Glomerular visceral epithelial cell (primary cell): ENCODE results near the gene PCDHGB1.
A peak's percentile ranks its signal among the peaks of the same experiment; 100 is the strongest.
"Not testable (repeated sequence)": the region's sequence is repeated elsewhere in the genome, so short reads cannot be mapped to it uniquely, and the experiment has no call there.

Experiments used
- DNase-seq: peaks from one replicate; pipeline ENCODE4 v3.0.0-alpha.2; 2016; ENCODE audit errors: extremely low spot score

The PCDHGB1 gene

DNA sequence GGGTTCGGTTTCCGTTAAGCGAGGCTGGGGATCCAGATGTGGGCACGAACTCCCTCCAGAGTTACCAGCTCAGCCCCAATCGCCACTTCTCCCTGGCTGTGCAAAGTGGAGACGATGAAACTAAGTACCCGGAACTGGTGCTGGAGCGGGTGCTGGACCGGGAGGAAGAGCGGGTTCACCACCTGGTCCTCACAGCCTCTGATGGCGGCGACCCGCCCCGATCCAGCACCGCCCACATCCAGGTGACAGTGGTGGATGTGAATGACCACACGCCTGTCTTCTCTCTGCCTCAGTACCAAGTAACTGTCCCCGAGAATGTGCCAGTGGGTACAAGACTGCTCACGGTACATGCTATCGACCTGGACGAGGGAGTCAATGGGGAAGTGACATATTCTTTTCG is 33.4 kb downstream of the PCDHGB1 start:
- DNase-seq: no peak

GRCh38 chr5:141384471-141385267 is 34.8 kb downstream of the PCDHGB1 start:
- no peak for DNase-seq

DNA sequence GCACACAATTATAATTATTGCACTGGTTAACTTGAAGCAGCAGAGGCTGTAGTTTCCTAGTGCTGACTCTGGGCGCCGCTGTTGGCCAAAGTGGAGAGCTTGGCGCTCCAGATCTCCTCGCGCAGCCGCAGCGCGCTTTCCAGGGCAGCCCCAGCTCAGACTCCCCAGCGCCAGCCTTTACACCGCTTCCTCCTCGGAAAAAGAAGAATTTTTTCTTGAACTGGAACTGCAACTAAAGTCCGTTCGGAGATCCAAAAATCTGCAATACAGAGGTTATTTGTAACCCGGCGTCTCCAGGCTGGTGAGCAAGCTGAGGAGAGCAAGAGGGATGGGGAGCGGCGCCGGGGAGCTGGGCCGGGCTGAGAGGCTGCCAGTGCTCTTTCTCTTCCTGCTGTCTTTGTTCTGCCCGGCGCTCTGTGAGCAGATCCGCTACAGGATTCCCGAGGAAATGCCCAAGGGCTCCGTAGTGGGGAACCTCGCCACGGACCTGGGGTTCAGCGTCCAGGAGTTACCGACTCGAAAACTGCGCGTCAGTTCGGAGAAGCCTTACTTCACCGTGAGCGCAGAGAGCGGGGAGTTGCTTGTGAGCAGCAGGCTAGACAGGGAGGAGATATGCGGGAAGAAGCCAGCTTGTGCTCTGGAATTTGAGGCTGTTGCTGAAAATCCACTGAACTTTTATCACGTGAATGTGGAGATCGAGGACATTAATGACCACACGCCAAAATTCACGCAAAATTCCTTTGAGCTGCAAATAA is 37.8 kb downstream of the PCDHGB1 start, which contains the start of gene PCDHGB4:
TSS of gene PCDHGB4 (plus strand) at position 142 of the 755 bp plus-strand sequence. CDS start at position 329, 187 bp downstream.
- not testable (repeated sequence) for DNase-seq

- no peak for DNase-seq
These were observed 38.8 kb downstream of the PCDHGB1 start for GRCh38 chr5:141388661-141389060.

- no peak for DNase-seq
These were observed 39.5 kb downstream of the PCDHGB1 start for GRCh38 chr5:141389153-141390042.

DNA sequence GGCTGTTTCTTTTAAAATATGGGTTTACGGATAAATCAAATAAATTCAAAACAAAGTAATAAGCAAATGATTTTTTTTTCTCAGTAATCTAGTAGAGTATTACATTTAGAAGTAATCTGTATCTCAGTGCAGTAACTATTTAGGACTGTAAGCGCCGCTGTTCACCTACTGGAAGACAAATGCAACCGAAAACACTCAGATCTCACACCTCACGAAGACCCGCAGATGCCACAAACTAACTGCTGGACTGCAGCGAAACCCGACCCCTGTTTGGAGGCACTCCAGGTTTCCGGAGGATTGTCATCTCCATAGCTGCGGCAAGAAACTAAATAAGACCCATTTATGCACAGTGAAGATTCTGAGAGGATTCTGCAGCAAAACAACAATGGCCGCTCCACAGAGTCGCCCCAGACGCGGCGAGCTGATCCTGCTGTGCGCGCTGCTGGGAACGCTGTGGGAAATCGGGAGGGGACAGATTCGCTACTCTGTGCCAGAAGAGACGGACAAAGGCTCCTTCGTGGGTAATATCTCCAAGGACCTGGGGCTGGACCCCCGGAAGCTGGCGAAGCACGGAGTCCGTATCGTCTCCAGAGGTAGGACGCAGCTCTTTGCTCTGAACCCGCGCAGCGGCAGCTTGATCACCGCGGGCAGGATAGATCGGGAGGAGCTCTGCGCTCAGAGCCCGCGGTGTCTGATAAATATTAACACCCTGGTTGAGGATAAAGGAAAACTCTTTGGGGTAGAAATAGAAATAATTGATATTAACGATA is 42.7 kb downstream of the PCDHGB1 start, which contains the start of gene PCDHGA8:
TSS of gene PCDHGA8 (plus strand) at position 205 of the 770 bp plus-strand sequence. CDS start at position 386, 181 bp downstream.
- no peak for DNase-seq

DNA sequence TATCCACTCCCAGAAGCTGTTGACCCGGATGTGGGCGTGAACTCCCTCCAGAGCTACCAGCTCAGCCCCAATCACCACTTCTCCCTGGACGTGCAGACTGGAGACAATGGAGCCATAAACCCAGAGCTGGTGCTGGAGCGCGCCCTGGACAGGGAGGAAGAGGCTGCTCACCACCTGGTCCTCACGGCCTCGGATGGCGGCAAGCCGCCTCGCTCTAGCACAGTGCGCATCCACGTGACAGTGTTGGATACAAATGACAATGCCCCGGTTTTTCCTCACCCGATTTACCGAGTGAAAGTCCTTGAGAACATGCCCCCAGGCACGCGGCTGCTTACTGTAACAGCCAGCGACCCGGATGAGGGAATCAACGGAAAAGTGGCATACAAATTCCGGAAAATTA is 43.4 kb downstream of the PCDHGB1 start:
- no peak for DNase-seq

- DNase-seq: not testable (repeated sequence)
These were observed 44.7 kb downstream of the PCDHGB1 start for GRCh38 chr5:141394401-141395187.

DNA sequence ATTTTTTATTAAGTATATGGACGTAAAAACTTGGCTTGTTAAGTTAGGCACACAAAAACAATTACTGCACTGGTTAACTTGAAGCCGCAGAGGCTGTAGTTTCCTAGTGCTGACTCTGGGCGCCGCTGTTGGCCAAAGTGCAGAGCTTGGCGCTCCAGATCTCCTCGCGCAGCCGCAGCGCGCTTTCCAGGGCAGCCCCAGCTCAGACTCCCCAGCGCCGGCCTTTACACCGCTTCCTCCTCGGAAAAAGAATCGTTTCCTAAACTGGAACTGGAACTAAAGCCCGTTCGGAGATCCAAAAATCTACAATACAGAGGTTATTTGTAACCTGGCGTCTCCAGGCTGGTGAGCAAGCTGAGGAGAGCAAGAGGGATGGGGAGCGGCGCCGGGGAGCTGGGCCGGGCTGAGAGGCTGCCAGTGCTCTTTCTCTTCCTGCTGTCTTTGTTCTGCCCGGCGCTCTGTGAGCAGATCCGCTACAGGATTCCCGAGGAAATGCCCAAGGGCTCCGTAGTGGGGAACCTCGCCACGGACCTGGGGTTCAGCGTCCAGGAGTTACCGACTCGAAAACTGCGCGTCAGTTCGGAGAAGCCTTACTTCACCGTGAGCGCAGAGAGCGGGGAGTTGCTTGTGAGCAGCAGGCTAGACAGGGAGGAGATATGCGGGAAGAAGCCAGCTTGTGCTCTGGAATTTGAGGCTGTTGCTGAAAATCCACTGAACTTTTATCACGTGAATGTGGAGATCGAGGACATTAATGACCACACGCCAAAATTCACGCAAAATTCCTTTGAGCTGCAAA is 48.1 kb downstream of the PCDHGB1 start, which contains the start of gene PCDHGB5:
TSS of gene PCDHGB5 (plus strand) at position 192 of the 796 bp plus-strand sequence. CDS start at position 373, 181 bp downstream.
- peak; percentile 61 for DNase-seq

DNA sequence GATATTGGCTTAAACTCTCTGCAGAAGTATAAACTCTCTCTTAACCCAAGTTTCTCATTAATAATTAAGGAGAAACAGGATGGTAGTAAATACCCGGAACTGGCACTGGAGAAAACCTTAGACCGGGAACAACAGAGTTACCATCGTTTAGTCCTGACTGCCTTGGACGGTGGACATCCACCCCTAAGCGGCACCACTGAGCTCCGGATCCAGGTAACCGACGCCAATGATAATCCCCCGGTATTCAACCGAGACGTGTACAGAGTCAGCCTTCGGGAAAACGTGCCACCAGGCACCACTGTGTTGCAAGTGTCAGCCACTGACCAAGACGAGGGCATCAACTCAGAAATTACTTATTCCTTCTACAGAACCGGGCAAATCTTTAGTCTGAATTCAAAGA is 48.7 kb downstream of the PCDHGB1 start:
- DNase-seq: no peak

DNA sequence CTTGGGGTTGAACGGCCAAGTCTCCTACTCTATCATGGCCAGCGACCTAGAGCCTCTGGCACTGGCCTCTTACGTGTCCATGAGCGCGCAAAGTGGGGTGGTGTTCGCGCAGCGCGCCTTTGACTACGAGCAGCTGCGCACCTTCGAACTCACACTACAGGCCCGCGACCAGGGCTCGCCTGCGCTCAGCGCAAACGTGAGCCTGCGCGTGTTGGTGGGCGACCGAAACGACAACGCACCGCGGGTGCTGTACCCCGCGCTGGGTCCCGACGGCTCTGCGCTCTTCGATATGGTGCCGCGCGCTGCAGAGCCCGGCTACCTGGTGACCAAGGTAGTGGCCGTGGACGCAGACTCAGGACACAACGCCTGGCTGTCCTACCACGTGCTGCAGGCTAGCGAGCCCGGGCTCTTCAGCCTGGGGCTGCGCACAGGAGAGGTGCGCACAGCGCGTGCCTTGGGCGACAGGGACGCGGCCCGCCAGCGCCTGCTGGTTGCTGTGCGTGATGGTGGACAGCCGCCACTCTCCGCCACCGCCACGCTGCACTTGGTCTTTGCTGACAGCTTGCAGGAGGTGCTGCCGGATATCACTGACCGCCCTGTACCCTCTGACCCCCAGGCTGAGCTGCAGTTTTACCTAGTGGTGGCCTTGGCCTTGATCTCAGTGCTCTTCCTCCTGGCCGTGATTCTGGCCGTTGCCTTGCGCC is 49.8 kb downstream of the PCDHGB1 start:
- DNase-seq: no peak
